NOMO-1 treated with DMSO at 0.1 percent for 48 hours (cell line): Measurements from ENCODE around the gene BGLAP.
A peak's percentile ranks its signal among the peaks of the same experiment; 100 is the strongest.

Source experiments
- DNase-seq: peaks from one replicate; lab custom pipeline; 2025; ENCODE audit not compliant: unreplicated experiment; lab: John Stamatoyannopoulos, UW

The BGLAP gene

GRCh38 chr1:156226116-156226538, 15.9 kb upstream of the BGLAP start:
- DNase-seq = no peak

GRCh38 chr1:156226782-156227181, 15.2 kb upstream of the BGLAP start:
- no peak for DNase-seq

GRCh38 chr1:156228501-156228900, 13.5 kb upstream of the BGLAP start:
- DNase-seq = no peak

- no peak for DNase-seq
Observed at GRCh38 chr1:156229809-156230472, 12.0 kb upstream of the BGLAP start.

GRCh38 chr1:156230473-156230837, 11.5 kb upstream of the BGLAP start:
- no peak for DNase-seq

GRCh38 chr1:156232201-156232894, 9.6 kb upstream of the BGLAP start:
- DNase-seq = no peak

- no peak for DNase-seq
Observed at GRCh38 chr1:156233426-156234127, 8.4 kb upstream of the BGLAP start.

- no peak for DNase-seq
Observed at GRCh38 chr1:156236164-156236563, 5.8 kb upstream of the BGLAP start.

GRCh38 chr1:156238248-156238647, 3.7 kb upstream of the BGLAP start:
- DNase-seq = no peak

- DNase-seq = no peak
Observed at GRCh38 chr1:156241311-156241811, 623 bp upstream of the BGLAP start.

GRCh38 chr1:156242738-156243137, 754 bp downstream of the BGLAP start:
- DNase-seq = no peak

GRCh38 chr1:156244126-156244525, 2.1 kb downstream of the BGLAP start:
- DNase-seq = no peak

- DNase-seq = no peak
Observed at GRCh38 chr1:156244712-156245111, 2.7 kb downstream of the BGLAP start.

- DNase-seq = peak; percentile 27
Observed at GRCh38 chr1:156245451-156246232, 3.7 kb downstream of the BGLAP start.

- DNase-seq = no peak
Observed at GRCh38 chr1:156246241-156246780, 4.3 kb downstream of the BGLAP start.

- DNase-seq = no peak
Observed at GRCh38 chr1:156246781-156247459, 4.9 kb downstream of the BGLAP start.

- no peak for DNase-seq
Observed at GRCh38 chr1:156247460-156248322, 5.7 kb downstream of the BGLAP start, which contains the start of gene PAQR6. PAQR6 (minus strand) TSS chr1:156248056; CDS start chr1:156246731, 1,325 bp downstream.

GRCh38 chr1:156248323-156248683, 6.3 kb downstream of the BGLAP start:
- DNase-seq = no peak

- DNase-seq = no peak
Observed at GRCh38 chr1:156249593-156249992, 7.6 kb downstream of the BGLAP start.
